Dermis blood vessel endothelial cell (primary cell): ENCODE measurements around the gene SYT2. TPM values are rescaled to one million over a fixed set of nuclear protein-coding genes. Genes with fewer than 3 reads are reported as not detected.
"Not testable (repeated sequence)": the region's sequence is repeated elsewhere in the genome, so short reads cannot be mapped to it uniquely, and the experiment has no call there.

Experiments used
- DNase-seq: peaks from one replicate; pipeline ENCODE4 v3.0.0; 2010
- total RNA-seq: library from RNA; depleted of rRNA; stranded (reverse); fragments of >200 nt; gene quantifications from 2 replicates; pipeline ENCODE4 v1.2.3, GENCODE V29; 2014

SYT2 gene
- total RNA-seq, result under 0.01 TPM in 1 of 2 replicates, not detected in the other

DNA sequence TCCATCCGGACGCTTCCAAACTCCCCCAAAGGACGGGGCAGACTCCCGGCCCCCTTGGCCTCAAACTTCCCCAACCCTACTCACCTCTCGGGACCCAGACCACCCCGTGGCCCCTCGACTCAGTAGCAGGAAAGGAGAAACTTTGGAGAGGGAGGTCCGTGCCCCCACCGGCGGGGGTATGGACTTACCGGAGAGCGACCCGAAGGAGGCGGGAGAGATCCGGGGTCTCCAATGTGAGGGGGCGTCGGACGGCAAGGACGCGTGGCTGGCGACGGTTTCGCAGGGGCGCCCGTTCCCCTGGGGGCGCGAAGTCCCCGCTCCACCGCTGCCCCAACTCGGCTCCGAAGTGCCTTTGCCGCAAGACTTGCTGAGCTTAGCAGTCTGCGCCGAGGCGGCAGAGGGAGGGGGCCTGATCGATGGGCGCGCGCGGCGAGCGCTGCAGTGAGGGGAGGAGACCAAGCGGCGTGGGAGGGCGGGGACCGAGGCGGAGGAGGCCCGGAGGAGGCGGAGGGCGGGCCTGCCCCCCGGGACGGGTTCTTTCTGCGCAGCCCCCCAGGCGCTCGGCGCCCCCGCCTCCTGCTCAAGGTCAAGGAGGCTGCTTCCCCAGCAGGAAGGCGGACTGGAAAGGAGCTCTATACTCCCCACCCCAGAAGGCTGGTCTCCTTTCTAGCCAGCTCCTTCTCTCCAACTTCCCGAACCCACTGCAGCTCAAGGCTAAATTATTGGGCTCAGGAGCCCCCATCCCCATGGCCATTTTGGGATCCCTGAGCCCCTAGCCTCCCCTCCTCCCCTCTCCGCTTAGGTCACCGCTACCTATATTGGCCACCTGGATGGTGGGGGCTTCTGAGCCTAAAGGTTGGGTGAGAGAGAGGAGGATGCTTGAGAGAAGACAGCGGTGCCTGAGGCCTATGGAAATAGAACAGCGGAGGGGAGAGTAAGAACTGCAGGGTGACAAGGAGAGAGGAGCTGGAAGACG is at the start of gene SYT2:
Gene SYT2 (minus strand): TSS at position 385 of the 976 bp plus-strand sequence. CDS start 104,682 bp downstream, outside the sequence.
- peak; percentile 37 for DNase-seq

DNA sequence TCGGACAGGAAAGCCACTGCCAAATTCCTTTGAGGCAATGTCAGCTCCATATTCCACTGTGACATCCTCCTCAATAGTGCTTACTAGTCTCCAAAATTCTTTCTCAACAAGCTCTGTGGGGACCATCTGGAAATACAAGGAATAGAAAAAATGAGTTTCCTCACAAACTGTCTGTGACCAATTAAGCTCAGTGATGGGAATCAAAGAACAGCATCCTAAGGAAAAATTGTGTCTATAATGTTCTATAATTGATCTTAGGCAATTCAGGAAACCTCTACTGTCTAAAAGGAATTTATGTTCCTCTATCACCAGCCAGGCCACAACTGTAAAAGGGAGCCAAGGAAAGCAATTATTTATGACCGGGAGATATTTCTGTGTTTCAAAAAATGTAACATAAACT is 46.1 kb upstream of the SYT2 start:
- no peak for DNase-seq

DNA sequence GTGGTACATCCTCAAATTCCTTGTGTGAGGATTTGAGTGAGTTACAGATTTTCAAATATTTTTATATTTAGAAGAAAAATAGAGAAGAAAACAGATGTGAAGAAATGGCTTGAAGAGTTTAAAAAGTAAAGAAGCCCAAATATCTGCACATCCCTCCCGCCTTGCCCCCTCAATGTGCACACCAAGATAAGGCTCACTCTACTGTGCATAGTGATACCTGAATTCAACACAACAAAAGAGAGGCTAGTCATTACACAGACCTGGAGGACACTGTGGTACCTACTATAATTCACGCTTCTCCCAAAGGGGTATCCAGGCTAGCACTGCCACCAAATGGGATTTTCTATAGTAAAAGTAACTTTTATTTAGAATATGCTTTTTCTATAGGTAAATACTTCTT is 44.0 kb upstream of the SYT2 start:
- no peak for DNase-seq

DNA sequence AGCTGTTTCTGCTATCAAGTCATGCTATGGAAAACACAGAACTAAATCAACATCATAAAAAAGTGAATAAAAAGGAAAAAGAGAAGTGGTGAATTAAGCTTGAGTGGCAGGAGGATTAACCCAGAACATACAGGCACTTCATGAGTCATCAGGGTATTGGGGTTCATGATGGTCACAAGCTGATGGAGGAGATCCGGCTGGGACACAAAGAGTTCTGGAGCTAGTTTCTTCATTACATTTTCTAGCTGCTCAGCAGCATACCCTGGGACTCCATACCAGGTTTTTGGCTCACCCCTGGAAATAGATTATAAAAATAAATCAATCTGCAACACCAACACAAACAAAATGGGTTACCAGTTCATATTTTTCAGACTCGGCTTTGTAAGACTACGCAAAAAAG is 42.5 kb upstream of the SYT2 start:
- DNase-seq, result no peak

DNA sequence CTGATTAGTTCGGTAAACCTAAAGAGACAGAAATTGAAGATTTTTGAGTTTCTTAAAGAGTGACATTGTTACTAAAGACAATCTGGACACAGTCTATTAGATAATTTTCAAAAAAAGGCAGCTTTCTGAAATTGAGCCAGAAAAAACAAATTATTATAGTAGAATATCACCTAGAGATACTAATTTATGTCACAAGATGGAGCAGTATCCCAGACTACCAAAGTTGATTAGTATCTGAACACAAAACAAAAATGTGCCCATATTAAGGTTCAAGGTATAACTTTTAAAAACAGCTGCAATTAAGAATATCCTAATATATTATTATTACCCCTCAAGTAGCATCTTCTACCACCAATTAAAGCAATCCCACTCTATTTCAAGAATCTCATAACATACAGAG is 40.5 kb upstream of the SYT2 start:
- DNase-seq, result peak; percentile 5

DNA sequence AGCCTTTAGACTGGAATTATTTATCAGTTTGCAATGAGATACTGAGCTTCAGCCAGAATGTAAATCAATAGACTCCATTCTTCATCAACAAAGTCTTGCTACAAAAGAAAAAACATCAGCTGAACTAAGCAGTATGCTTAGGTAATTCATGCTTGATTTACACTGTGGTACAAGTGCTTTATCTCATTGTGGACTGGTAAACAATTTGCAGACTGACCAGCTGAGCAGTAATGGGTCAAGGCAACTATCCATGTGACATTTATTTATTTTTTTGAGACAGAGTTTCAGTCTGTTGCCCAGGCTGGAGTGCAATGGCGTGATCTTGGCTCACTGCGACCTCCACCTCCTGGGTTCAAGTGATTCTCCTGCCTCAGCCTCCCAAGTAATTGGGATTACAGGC is 39.8 kb upstream of the SYT2 start:
- DNase-seq, result no peak

DNA sequence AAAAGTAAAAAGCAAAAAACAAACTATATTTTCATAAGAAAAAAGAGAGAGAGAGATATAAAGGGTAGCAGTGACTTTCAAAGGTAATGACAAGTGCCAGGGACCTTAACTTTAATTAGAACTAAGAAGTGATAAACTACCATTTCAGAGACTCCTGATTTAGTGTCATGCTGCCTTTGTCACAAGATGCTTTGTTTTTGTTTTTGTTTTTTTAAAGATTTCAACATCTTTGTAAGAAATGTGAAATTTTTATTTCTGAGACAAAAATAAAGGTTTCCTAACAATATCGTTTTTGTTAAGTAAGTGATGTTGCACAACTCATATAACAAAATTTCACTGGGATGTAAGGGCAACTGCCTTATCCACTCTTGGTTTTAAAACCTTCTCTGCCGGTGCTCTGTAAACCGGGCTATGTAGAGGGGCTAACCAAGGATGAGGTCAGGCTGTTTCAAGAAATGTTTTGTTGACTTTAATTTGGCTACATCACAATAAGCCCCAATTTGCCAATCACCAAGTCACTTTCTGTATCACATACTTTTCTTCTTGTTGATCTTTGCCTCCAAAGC is 35.2 kb upstream of the SYT2 start:
- no peak for DNase-seq

DNA sequence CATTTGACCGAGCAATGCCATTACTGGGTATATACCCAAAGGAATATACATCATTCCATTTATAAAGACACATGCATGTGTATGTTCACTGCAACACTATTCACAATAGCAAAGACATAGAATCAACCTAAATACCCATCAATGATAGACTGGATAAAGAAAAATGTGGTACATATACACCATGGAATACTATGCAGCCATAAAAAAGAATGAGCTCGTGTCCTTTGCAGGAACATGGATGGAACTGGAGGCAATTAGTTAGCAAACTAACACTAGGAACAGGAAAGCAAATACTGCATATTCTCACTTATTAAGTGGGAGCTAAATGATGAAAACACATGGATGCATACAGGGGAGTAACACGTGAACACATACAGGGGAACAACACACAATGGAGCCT is 34.5 kb upstream of the SYT2 start:
- DNase-seq, result not testable (repeated sequence)

DNA sequence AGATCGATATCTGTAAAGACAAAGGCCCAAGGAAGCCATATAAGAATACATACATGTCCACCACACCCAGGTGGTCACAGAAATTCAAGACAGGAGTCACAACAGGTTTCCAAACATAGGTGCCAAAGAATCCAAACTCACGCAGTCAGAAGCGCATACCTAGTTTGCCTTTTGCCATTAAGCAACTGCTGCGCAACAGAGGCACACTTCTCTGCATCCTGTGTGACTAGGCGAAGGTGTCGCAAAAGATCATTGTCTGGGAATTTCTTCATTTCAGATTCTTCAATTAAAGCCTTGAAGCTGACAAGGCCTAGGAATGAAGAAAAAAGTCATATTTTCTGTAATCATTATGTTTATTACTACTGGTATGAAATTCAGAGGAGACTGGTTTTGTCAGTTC is 32.2 kb upstream of the SYT2 start:
- DNase-seq, result no peak

DNA sequence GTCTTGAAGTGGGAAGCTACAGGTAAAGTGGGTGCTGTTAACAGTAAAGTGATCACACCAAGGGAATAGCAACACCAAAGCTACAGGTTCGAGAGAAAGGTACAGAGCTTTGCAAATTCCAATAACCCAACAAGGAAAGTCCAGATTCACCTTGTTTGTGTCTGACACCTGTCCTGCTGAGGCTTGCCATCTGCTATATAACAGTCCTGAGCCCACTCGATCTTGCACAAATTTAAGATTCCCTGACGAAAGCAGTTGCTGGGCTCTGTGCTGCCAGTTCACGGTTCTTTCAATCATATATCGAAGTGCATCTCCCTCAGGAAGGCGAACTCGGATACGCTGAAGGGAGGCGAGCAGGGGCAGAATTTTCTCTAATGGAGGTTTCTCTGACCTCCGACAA is 23.0 kb upstream of the SYT2 start:
- DNase-seq, result no peak

DNA sequence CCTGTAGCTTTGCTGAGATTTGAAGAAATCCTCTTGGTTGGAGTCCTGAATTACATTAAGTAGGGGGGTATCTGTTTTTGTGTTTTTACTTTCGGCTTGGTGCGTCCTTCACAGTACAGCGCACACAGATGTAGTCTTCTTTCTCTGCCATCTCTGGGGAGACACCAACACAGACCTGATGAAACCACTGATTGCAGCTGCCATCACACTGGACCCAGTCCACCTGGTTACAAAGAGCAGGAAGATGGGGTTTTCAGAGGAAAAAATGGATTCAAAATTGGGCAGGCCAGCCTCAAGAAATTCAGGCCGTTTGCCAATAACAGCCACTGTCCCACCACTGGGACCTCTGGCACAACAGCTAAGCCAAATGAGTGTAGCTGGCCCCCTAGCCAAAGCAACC is 18.7 kb upstream of the SYT2 start:
- DNase-seq, result no peak

DNA sequence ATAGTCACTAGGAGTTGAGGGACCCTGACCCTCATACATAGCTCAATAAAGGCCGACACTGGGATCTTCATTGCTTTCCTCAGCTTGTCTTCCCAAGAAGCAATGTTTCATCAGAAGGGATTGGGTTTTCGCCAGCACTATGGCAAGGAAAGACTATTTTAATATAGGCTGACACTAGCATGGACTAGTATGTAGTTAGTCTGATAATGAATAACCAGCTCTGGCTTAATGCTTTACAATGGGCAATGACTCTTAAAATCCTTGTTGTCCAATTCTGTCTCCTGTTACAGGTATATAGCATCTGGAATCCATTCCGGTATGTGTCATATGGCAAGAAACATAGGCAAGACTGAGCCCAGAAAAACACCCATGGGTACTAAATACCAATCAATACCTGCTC is 15.3 kb upstream of the SYT2 start:
- no peak for DNase-seq

DNA sequence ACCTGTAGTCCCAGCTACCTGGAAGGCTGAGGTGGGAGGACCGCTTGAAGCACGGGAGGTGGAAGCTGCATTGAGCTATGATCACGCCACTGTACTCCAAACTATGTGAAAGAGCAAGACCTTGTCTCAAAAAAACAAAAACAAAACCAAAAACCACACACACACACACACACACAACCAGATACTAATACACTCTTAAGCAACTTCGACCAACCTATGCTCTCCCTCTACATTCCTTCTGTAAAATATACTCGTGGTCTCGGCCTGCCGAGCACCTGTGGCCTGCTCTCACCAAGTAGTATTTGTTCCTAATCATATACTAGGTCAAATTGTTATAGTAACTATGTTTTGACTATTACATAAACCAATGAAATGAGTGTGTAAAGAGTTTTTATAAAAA is 13.5 kb upstream of the SYT2 start:
- DNase-seq, result no peak

DNA sequence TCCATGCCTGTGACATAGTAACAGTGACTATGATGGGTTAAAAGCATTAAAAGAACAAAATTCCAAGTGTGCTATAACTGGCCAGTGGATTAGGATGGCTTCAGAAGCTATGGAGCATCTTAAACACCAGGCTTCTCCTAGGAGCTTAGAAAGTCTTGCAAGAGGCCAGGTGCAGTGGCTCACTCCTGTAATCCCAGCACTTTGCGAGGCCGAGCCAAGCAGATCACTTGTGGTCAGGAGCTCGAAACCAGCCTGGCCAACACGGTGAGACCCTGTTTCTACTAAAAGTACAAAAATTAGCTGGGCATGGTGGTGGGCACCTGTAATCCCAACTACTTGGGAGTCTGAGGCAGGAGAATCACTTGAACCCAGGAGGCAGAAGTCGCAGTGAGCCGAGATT is 12.8 kb upstream of the SYT2 start:
- DNase-seq, result not testable (repeated sequence)

DNA sequence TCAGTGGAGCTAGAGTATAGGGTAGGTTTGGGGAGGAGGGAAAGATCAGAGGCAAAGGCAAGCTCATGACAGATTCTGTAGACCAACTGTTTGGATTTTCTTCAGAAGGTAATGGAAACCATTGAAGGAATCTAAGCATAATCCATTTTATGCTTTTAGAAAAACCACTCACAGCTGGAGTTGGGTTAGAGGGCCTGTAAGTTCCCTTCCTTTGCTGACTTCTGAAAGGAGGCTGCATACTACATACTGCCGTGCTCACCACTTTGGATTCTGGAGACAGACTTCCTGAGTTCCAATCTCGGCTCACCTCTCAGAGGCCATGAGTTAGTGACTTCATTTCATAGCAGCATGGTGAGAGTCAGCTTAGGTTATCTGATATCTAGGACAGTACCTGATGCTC is 6.4 kb upstream of the SYT2 start:
- DNase-seq, result no peak

DNA sequence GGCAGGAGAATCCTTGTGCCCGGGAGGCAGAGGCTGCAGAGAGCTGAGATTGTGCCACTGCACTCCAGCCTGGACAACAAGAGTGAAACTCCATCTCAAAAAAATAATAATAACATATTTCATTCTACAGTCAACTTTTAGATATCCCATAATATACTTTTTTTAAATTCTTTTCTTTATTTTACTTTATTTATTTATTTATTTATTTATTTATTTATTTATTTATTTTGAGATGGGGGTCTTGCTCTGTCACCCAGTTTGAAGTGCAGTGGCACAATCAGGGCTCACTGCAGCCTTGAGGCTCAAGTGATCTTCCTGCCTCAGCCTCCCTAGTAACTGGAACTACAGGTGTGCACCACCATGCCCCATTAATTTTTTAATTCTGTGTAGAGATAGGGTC is 3.9 kb upstream of the SYT2 start:
- not testable (repeated sequence) for DNase-seq

DNA sequence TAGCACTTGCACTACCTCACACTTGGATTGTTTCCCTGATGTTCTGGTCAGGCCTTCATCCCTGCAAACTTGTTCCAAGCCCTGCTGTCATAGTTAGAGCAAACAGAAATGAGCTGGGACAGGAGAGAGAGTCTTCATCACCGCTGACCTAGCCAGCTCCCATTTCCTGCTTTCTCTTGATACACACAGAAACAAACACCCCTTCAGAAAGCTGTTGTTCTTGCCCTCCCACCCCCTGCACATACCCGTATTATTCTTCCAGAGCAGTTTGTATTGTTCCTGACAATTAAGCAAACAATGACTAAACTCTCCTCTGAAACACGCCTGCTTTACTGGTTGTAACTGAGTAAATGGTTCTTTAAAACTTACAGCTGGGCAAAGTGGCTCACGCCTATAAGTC is 2.9 kb upstream of the SYT2 start:
- peak; percentile 74 for DNase-seq

DNA sequence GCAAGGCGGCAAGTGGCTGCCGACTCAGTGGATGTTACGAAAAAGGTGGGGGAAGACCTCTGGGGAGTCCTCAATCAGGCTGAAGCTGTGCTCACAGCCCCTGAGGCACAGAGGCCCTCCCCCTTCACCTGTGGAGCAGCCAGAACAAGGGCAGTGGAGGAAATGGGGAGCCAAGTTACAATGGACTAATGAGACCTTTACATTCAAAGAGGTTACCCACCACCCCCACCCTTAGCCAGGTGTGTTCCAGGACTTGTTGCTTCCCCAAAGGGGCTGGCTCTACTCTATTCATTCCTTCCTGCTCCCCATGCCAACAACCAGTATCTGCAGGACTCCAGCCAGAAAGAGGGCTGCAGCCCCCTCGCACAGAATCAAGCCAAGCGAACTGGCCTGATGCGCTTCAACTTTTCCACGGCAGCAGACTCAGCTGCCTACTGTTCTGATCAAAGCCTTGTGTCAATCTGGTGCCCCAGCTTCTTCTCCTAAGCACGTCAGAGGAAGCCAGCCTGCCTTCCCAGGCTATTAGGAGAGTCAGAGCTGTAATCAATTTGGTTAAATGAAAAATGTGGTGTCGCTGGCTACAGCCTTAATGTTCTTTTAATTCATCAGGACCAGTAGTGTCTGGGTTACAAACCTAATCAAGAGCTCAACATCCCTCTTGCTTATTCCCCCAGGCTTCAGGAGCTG is 1.8 kb upstream of the SYT2 start:
- no peak for DNase-seq

DNA sequence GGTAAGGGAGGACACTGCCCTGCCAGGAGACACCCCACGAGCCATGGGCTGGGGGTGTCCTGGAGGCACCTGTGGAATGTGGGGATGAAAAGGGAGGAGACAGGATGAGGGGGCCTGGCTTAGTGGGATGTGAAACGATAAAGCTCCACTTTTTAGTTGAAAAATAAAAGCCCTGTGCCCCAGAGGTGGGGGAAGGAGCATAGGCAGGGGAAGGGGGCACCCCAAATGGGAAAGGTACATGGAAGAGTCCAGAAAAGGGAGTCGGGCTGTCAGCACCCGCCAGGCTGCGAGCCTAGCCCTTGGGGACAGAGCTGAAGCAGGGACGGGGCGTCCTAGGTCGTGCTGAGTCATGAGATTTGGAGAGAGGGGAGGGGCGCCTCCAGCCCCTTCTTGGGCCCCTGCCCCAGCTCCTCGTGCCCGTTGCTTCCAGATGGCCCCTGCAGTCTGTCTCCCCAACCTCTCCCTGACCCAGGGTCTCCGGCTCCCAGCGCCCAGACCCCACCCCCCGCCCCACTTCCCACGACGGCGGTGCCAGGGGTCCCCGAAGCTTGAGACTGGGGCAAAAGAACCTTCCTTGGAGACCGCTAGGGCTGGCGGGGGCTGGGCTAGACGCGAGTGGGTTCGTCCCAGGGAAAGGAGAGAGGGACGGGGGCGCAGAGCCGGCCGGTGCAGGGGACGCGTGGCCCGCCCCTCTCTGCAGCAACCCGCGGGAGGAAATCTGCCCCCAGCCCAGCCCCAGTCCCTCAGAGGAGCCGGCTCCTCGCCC is 795 bp downstream of the SYT2 start:
- DNase-seq, result no peak

DNA sequence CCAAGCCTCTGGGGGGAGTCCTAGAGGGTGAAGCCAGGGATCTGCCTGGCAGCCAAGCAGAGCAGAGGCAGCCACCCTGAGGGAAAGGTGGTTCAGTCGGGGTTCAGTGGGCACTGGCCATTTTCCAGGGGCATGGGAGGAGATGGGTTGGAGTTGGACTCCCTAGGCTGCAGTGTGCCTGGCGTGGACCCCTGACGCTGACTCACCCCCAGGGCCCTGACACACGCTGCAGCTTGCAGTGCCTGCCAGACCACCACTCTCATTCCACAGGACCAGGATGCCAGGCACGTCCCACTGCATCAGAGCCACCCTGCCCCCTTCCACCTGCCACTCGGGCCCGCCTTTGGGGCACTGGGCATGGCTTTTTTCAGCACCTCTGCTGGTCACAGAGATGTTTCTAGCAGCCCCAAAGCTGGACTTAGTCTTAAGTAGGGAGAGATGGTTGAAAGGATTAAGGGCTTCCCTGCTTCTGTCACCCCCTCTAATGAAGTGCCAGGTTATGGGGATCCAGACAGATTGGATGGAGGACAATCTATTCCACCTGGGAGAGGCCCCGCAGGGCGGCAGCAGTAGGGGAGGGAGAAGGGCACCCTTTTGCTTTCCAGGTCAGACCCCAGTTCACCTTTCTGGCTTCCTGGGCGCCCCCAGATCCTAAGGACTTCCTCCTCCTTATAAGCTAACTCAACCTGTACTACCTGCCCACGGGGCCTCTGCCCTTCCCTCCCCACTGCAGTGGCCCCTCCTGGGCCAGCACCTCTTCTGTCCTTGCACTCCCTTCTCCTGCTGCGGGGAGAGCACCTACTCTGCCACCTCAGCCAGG is 1.6 kb downstream of the SYT2 start:
- DNase-seq, result no peak

DNA sequence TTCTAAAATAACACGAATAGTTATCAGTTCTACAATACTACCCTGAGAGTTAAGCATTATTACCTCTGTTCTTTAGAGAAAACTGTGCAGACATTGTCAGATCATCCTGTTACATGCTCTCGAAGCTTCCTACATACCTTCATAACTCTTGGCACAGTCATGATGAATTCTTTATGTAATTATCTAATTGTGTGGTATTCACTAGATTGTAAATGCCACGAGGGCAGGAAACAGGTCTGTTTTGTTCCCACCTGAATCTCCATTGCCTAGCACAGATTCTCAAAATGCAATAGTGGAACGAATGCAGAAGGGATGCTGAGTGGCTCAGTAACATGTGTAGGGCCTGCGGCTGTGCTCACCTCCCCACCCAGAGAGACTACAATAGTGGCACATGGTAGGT is 3.4 kb downstream of the SYT2 start:
- no peak for DNase-seq

DNA sequence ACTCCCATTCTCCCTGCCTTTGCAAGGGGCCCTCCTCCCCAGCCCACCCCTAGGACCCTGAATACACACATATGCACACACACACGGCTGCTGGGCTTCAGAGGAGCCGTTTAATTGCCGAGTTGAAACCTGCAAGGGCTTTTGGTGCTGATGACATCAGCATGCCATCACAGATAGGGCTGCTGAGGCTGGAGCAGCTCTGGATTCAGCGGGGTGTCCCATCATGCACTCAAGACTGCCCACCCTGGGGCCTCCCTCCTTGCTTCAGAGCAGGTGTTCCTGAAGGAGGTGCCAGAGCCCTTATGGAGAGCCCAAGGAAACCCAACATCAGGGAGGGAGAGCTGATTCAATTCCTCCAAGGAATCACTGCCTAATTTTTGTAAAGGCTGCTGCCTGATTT is 5.7 kb downstream of the SYT2 start:
- DNase-seq, result no peak
